Ishikawa (cell line): ENCODE measurements around the gene TMEM200A.

Source experiments
- CEBPB ChIP-seq: IDR thresholded peaks from 2 replicates; pipeline ENCODE4 v1.6.1; 2012
- CREB1 ChIP-seq: IDR thresholded peaks from 2 replicates; pipeline ENCODE4 v1.6.1; 2012; ENCODE audit warnings: low read depth
- EGR1 ChIP-seq: IDR thresholded peaks from 2 replicates; pipeline ENCODE4 v1.6.1; 2012
- EP300 ChIP-seq: IDR thresholded peaks from 2 replicates; pipeline ENCODE4 v1.6.1; 2012; ENCODE audit warnings: borderline replicate concordance
- FOXM1 ChIP-seq: IDR thresholded peaks from 2 replicates; pipeline ENCODE4 v1.6.1; 2012; ENCODE audit warnings: low read depth, borderline replicate concordance
- MAX ChIP-seq: IDR thresholded peaks from 2 replicates; pipeline ENCODE4 v1.6.1; 2012
- NFIC ChIP-seq: IDR thresholded peaks from 2 replicates; pipeline ENCODE4 v1.6.1; 2012
- RAD21 ChIP-seq: IDR thresholded peaks from 2 replicates; pipeline ENCODE4 v1.6.1; 2012; ENCODE audit warnings: low read depth
- REST ChIP-seq: IDR thresholded peaks from 2 replicates; pipeline ENCODE4 v1.6.1; 2012; ENCODE audit warnings: low read depth, mild to moderate bottlenecking
- TAF1 ChIP-seq: IDR thresholded peaks from 2 replicates; pipeline ENCODE4 v1.6.1; 2012; ENCODE audit warnings: low read depth, mild to moderate bottlenecking
- TCF12 ChIP-seq: IDR thresholded peaks from 2 replicates; pipeline ENCODE4 v1.6.1; 2012; ENCODE audit warnings: low read depth
- TEAD4 ChIP-seq: IDR thresholded peaks from 2 replicates; pipeline ENCODE4 v1.6.1; 2012
- YY1 ChIP-seq: IDR thresholded peaks from 2 replicates; pipeline ENCODE4 v1.6.1; 2012; ENCODE audit warnings: low read depth
- ZBTB7A ChIP-seq: IDR thresholded peaks from 2 replicates; pipeline ENCODE4 v1.6.1; 2012; ENCODE audit warnings: low read depth

- TF ChIP-seq FOXM1 (no peak), REST (no peak), RAD21 (no peak), TCF12 (no peak), NFIC (no peak), TEAD4 (no peak), CREB1 (no peak), EP300 (no peak), MAX (no peak), CEBPB (no peak), YY1 (no peak), TAF1 (no peak), EGR1 (no peak), ZBTB7A (no peak)
Observed at GRCh38 chr6:130326496-130326895, 39.3 kb upstream of the TMEM200A start.
